K562 (cell line): ENCODE results near the gene NUCKS1. TPM values are rescaled to one million over a fixed set of nuclear protein-coding genes. Genes with fewer than 3 reads are reported as not detected.
A peak's percentile ranks its signal among the peaks of the same experiment; 100 is the strongest.

Source experiments
- ATAC-seq: fragments of 200-7000 bp; cut with Tn5 transposase; 3 replicates; pipeline ENCODE4 v1.9.1; 2020; ENCODE audit warnings: moderate library complexity
- BruUV-seq: library from RNA; stranded (reverse); fragments of 400-500 nt; replicated peaks from 2 replicates; lab custom pipeline; 2021; lab: Mats Ljungman, UMichigan
- CTCF ChIA-PET: fragments of 300-600 bp; formaldehyde crosslinking; extraction: SDS; loops from one replicate; lab custom pipeline; 2021; ENCODE audit warnings: low intra/inter-chr PET ratio; lab: Yijun Ruan, JAX
- POLR2A ChIA-PET: fragments of 300-600, 350-650 bp; sonication (Branson Sonifier 250); formaldehyde crosslinking; extraction: SDS; loops from one replicate; lab custom pipeline; 2021; ENCODE audit warnings: antibody characterized with exemption, inconsistent platforms; lab: Yijun Ruan, JAX
- DNase-seq, 4 experiments: peaks; one replicate each; pipeline versions ENCODE4 v3.0.0 to v3.0.0-alpha.2; 2011 to 2018; ENCODE audit warnings: low spot score in 3 of 4, mixed read lengths in 3 of 4; ENCODE audit errors: extremely low read depth in 1 of 4
- FAIRE-seq: peaks from 2 replicates; lab custom pipeline; 2011; peaks lifted over from hg19 to GRCh38; lab: Jason Lieb, UNC
- H2AFZ ChIP-seq: 2 replicates; pipeline ENCODE4 v1.6.0; 2011; ENCODE audit warnings: low read depth, low read length, control low read depth, inconsistent platforms
- H3K27ac ChIP-seq: fragments of 200-600 bp; 3 replicates; pipeline ENCODE4 v1.8.0; 2011; ENCODE audit warnings: low read depth, mild to moderate bottlenecking, control low read depth, inconsistent platforms, low read length, moderate library complexity, mixed read lengths; ENCODE audit errors: extremely low read depth
- H3K27me3 ChIP-seq, 2 experiments: fragments of 300-600 bp in 1 of 2; 2 replicates in 1 of 2; 3 replicates in 1 of 2; pipeline versions ENCODE4 v1.6.0 to v1.8.0; 2011; ENCODE audit warnings: inconsistent platforms in 2 of 2, low read length in 2 of 2, mild to moderate bottlenecking in 1 of 2, mixed read lengths in 1 of 2, moderate library complexity in 1 of 2; ENCODE audit not compliant: control insufficient read depth in 2 of 2, insufficient read depth in 2 of 2
- H3K36me3 ChIP-seq: fragments of 300-600 bp; 3 replicates; pipeline ENCODE4 v1.8.0; 2011; ENCODE audit warnings: mild to moderate bottlenecking, low read length, inconsistent platforms; ENCODE audit not compliant: control insufficient read depth, insufficient read depth
- H3K4me1 ChIP-seq, 2 experiments: fragments of 200-600 bp in 1 of 2; replicated peaks in 1 of 2; 2 replicates in 1 of 2; 3 replicates in 1 of 2; pipeline versions ENCODE4 v1.5.1 to v1.8.0; 2011; ENCODE audit warnings: inconsistent platforms in 2 of 2, low read length in 2 of 2, mild to moderate bottlenecking in 1 of 2, mixed read lengths in 1 of 2, moderate library complexity in 1 of 2; ENCODE audit not compliant: control insufficient read depth in 2 of 2, insufficient read depth in 2 of 2
- H3K4me2 ChIP-seq: 2 replicates; pipeline ENCODE4 v1.6.1; 2011; ENCODE audit warnings: low read length, control low read depth, inconsistent platforms, mixed read lengths; ENCODE audit not compliant: insufficient read depth
- H3K4me3 ChIP-seq: fragments of 200-600 bp; sonication (generic), shearing (Covaris generic); 2 replicates; pipeline ENCODE4 v1.5.1; 2016; ENCODE audit warnings: control low read depth, inconsistent platforms
- H3K79me2 ChIP-seq: fragments of 200-600 bp; 3 replicates; pipeline ENCODE4 v1.8.0; 2011; ENCODE audit warnings: low read length, inconsistent platforms; ENCODE audit not compliant: control insufficient read depth, insufficient read depth
- H3K9ac ChIP-seq, 2 experiments: 2 replicates each; pipeline versions ENCODE4 v1.6.0 to v1.6.1; 2011; ENCODE audit warnings: low read depth in 2 of 2, low read length in 2 of 2, control low read depth in 1 of 2, inconsistent platforms in 1 of 2, mild to moderate bottlenecking in 1 of 2, mixed read lengths in 1 of 2; ENCODE audit not compliant: insufficient read depth in 1 of 2
- H3K9me1 ChIP-seq: one replicate; pipeline ENCODE4 v1.6.0; 2011; ENCODE audit warnings: inconsistent platforms, mild to moderate bottlenecking, low read length, moderate library complexity; ENCODE audit not compliant: control insufficient read depth, insufficient read depth
- H3K9me3 ChIP-seq: replicated peaks from 2 replicates; pipeline ENCODE4 v1.5.1; 2011; ENCODE audit warnings: low read depth, low read length, inconsistent platforms; ENCODE audit not compliant: control insufficient read depth, insufficient read depth
- H4K20me1 ChIP-seq: replicated peaks from 2 replicates; pipeline ENCODE4 v1.6.1; 2011; ENCODE audit warnings: low read length, inconsistent platforms, mixed read lengths; ENCODE audit not compliant: control insufficient read depth, insufficient read depth
- CREB3 ChIP-seq: fragments of 450-650 bp; conservative IDR thresholded peaks from 2 replicates; pipeline ENCODE4 v1.6.1; 2016; ENCODE audit warnings: missing genetic modification characterization, low read depth, mild to moderate bottlenecking, missing compliant biosample characterization, moderate library complexity
- CTBP1 ChIP-seq: fragments of 450-650 bp; IDR thresholded peaks from 2 replicates; pipeline ENCODE4 v1.6.1; 2016; ENCODE audit warnings: borderline replicate concordance
- FIP1L1 ChIP-seq: fragments of 200-400 bp; formaldehyde crosslinking; IDR thresholded peaks from 2 replicates; pipeline ENCODE4 v1.6.1; 2018; ENCODE audit warnings: mild to moderate bottlenecking, low read depth, low read length; ENCODE audit not compliant: poor library complexity, severe bottlenecking
- FOSL1 ChIP-seq: fragments of 200-800 bp; sonication (Bioruptor generic); conservative IDR thresholded peaks from 2 replicates; pipeline ENCODE4 v1.6.1; 2016; ENCODE audit warnings: missing genetic modification characterization, missing compliant biosample characterization
- HBP1 ChIP-seq: fragments of 450-650 bp; formaldehyde crosslinking; IDR thresholded peaks from 2 replicates; pipeline ENCODE4 v1.4.0; 2022; ENCODE audit warnings: missing genetic modification characterization
- MTF1 ChIP-seq: fragments of 250-450 bp; sonication (Bioruptor Pico); IDR thresholded peaks from 2 replicates; pipeline ENCODE4 v1.9.0; 2021; ENCODE audit warnings: moderate library complexity, mild to moderate bottlenecking, inconsistent platforms, borderline replicate concordance
- NELFE ChIP-seq: IDR thresholded peaks from 2 replicates; pipeline ENCODE4 v1.6.1; 2011; ENCODE audit warnings: mild to moderate bottlenecking; ENCODE audit not compliant: insufficient read depth, insufficient read length
- POLR3A ChIP-seq: IDR thresholded peaks from 2 replicates; pipeline ENCODE4 v1.6.1; 2011; ENCODE audit warnings: borderline replicate concordance, mild to moderate bottlenecking, moderate library complexity; ENCODE audit not compliant: insufficient read length, insufficient read depth; ENCODE audit errors: extremely low read depth
- SMAD4 ChIP-seq: fragments of 250-450 bp; sonication (Bioruptor Pico); conservative IDR thresholded peaks from 2 replicates; pipeline ENCODE4 v1.8.0; 2021; ENCODE audit warnings: inconsistent platforms, mild to moderate bottlenecking, moderate library complexity
- SPI1 ChIP-seq: IDR thresholded peaks from 2 replicates; pipeline ENCODE4 v1.6.1; 2011; ENCODE audit warnings: low read depth, low read length, control low read depth, borderline replicate concordance
- SRSF3 ChIP-seq: fragments of 200-400 bp; formaldehyde crosslinking; IDR thresholded peaks from 2 replicates; pipeline ENCODE4 v1.6.1; 2016; ENCODE audit warnings: mild to moderate bottlenecking, low read length, moderate library complexity; ENCODE audit not compliant: insufficient read depth
- U2AF1 ChIP-seq: fragments of 200-400 bp; formaldehyde crosslinking; optimal IDR thresholded peaks from 2 replicates; pipeline ENCODE3; 2017; ENCODE audit warnings: mild to moderate bottlenecking, low read depth, low read length, moderate library complexity
- WGBS: fragments of 100-300 bp; shearing (Covaris generic); methylation state at CpG from one replicate; pipeline ENCODE4 v1.1.6; 2016; ENCODE audit warnings: low coverage, mixed read lengths; ENCODE audit not compliant: insufficient coverage; ENCODE audit errors: missing lambda C conversion rate; 5-methylcytosine and 5-hydroxymethylcytosine counted together
- in situ Hi-C: fragments of 300-500 bp; cut with MboI; formaldehyde crosslinking; loops from 4 replicates; pipeline ENCODE4 v1.15.0; 2018; ENCODE audit warnings: inconsistent platforms, mixed read lengths
- intact Hi-C: fragments of 100-400 bp; cut with micrococcal nuclease; formaldehyde crosslinking; loops from 2 replicates; pipeline ENCODE4 v1.14.2; 2022
- polyA plus RNA-seq, 8 experiments: library from polyadenylated mRNA; depleted of rRNA in 4 of 8; stranded (reverse) in 5 of 8; unstranded in 3 of 8; fragments of >200 nt; fragmentation: Nextera tagmentation in 2 of 8; fragmentation: Illumina TruSeq in 1 of 8; extraction: Ambion mirVana in 2 of 8; extraction: Trizol in 1 of 8; gene quantifications; 2 replicates each; pipeline versions ENCODE4 v1.2.1 to v1.2.3, GENCODE V29; 2011 to 2014; ENCODE audit warnings: inconsistent platforms in 1 of 8, missing spikeins in 1 of 8
- total RNA-seq, 7 experiments: library from RNA; depleted of rRNA in 6 of 7; stranded (reverse); fragments of >200 nt in 6 of 7; fragmentation: Illumina TruSeq in 2 of 7; extraction: Trizol in 2 of 7; gene quantifications; 2 replicates each; pipeline versions ENCODE4 v1.2.1 to v1.2.3, GENCODE V29; 2011 to 2021; ENCODE audit warnings: low replicate concordance in 1 of 7

NUCKS1 gene
- total and polyA plus RNA-seq, 9 of the 15 experiments (the other 6 are each of a cell fraction or from before 2014, with no cell fraction given): 66.7 to 244 (median 149) TPM

- H3K79me2 ChIP-seq: no peaks in the 10 kb centered on the region
- POLR2A ChIA-PET: interaction anchor here (0.7 to 1.1 kb wide), 3 partner anchors 11 to 993 kb away, joined by 3 read pairs; no protein-coding TSS in a partner anchor
- DNase-seq (no peak), ATAC-seq (no peak)
- no peak overlapping the region for H3K27ac ChIP-seq
- intact Hi-C loops (no loop called here), in situ Hi-C loops (no loop called here)
- no peak overlapping the region for H3K4me2 ChIP-seq
- H3K9me3 ChIP-seq: no peaks in the 10 kb centered on the region
- WGBS: 14% methylated on average over 6 of the region's 6 CpGs
- no peaks in the 10 kb centered on the region for H3K9me1 ChIP-seq
- no peak overlapping the region for H3K9ac ChIP-seq
- H2AFZ ChIP-seq: no peak overlapping the region
- BruUV-seq: no TSS peak
- TF ChIP-seq CTBP1 (peak; percentile 43; the same call in 1 of the 2 replicates), SPI1 (peak; percentile 19; the same call in 1 of the 2 replicates), FOSL1 (tag) (no peak)
- TF ChIP-seq, all 486 proteins: peak for 2
- H4K20me1 ChIP-seq: no peaks in the 10 kb centered on the region
- no peak for FAIRE-seq
- peaks cover 4 to 6% of the 10 kb centered on the region in 2 experiments; a peak in 3 of 5 replicates for H3K4me1 ChIP-seq
- no peaks in the 10 kb centered on the region for H3K36me3 ChIP-seq
- H3K27me3 ChIP-seq: peaks cover 15 to 20% of the 10 kb centered on the region in 2 experiments; a peak in 4 of 5 replicates
- no peak overlapping the region for H3K4me3 ChIP-seq
- CTCF ChIA-PET: no interaction called here
Observed at GRCh38 chr1:205692423-205692822, 57.6 kb downstream of the NUCKS1 start.

GRCh38 chr1:205690122-205690756 is 59.7 kb downstream of the NUCKS1 start:
- peaks cover 4 to 6% of the 10 kb centered on the region in 2 experiments; a peak in 3 of 5 replicates for H3K4me1 ChIP-seq
- H3K9me3 ChIP-seq: no peaks in the 10 kb centered on the region
- ATAC-seq (no peak), FAIRE-seq (peak; percentile 11), DNase-seq (no peak)
- H3K4me2 ChIP-seq: no peak overlapping the region
- BruUV-seq: no TSS peak
- CTCF ChIA-PET: no interaction called here
- no peak overlapping the region for H3K9ac ChIP-seq
- no peaks in the 10 kb centered on the region for H3K36me3 ChIP-seq
- 19% methylated on average over 8 of the region's 8 CpGs for WGBS
- H2AFZ ChIP-seq: no peak overlapping the region
- POLR2A ChIA-PET: interaction anchor here (0.9 to 1.3 kb wide), 2 partner anchors 10 kb away, joined by 4 read pairs; partner anchors contain the start of gene SLC45A3
- in situ Hi-C loops (no loop called here), intact Hi-C loops (no loop called here)
- H3K27ac ChIP-seq: no peak overlapping the region
- no peak overlapping the region for H3K4me3 ChIP-seq
- no peaks in the 10 kb centered on the region for H3K9me1 ChIP-seq
- no peaks in the 10 kb centered on the region for H3K79me2 ChIP-seq
- no peaks in the 10 kb centered on the region for H4K20me1 ChIP-seq
- peaks cover 18 to 20% of the 10 kb centered on the region in 2 experiments; a peak in 4 of 5 replicates for H3K27me3 ChIP-seq
- no peak for TF ChIP-seq NELFE
- no peak for TF ChIP-seq U2AF1
- no peak for TF ChIP-seq SRSF3
- no peak for TF ChIP-seq MTF1
- TF ChIP-seq SMAD4 (CRISPR knock-in tag): no peak
- no peak for TF ChIP-seq CREB3
- TF ChIP-seq HBP1 (CRISPR knock-in tag): no peak
- no peak for TF ChIP-seq FIP1L1
- TF ChIP-seq POLR3A: no peak
